KOPT-K1 (cell line): ENCODE results near the gene ELMO1.

ENCODE experiments used
- H3K27ac ChIP-seq: fragments of 200-600 bp; sonication (generic); 2 replicates; pipeline ENCODE4 v1.5.1; 2016; ENCODE audit warnings: antibody characterized with exemption, mild to moderate bottlenecking, low read depth, low read length; ENCODE audit not compliant: poor library complexity, severe bottlenecking
- H3K36me3 ChIP-seq: fragments of 200-600 bp; sonication (generic); 2 replicates; pipeline ENCODE4 v1.5.1; 2017; ENCODE audit warnings: antibody characterized with exemption, mild to moderate bottlenecking, low read length, moderate library complexity; ENCODE audit not compliant: insufficient read depth
- H3K9me3 ChIP-seq: fragments of 200-600 bp; sonication (generic); 2 replicates; pipeline ENCODE4 v1.5.1; 2017; ENCODE audit warnings: antibody characterized with exemption, low read length, mild to moderate bottlenecking; ENCODE audit not compliant: insufficient read depth, poor library complexity, severe bottlenecking

ELMO1 gene

DNA sequence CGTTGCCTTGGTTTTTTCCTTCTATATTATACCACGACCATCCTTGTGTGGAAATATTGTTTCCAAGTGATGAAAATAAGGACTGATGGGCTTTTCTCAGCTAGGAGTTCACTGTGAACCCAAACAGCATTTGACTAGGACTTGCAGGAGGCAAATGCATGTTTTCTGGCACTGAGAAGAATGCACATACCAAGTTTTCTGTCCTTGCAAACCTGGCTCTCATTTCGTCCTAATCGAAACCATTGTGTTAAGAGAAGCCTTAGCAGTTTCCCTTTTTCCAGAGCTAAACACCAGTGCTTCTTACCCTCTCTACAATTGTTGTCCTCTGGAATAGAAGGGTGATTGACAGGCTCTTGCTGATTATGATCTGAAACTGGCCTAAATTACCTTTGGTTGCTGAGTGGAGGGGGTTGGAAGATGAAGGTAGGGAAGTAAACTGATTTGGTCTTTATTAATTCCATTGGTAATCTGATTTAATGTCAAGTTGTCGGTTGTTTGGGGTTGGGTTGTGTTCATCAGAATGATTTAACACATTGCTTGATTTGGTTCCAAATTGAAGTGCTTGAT is 33.1 kb upstream of the ELMO1 start:
- Histone ChIP-seq H3K9me3 (no peaks in the 10 kb centered on the region), H3K27ac (no peak overlapping the region), H3K36me3 (no peaks in the 10 kb centered on the region)

DNA sequence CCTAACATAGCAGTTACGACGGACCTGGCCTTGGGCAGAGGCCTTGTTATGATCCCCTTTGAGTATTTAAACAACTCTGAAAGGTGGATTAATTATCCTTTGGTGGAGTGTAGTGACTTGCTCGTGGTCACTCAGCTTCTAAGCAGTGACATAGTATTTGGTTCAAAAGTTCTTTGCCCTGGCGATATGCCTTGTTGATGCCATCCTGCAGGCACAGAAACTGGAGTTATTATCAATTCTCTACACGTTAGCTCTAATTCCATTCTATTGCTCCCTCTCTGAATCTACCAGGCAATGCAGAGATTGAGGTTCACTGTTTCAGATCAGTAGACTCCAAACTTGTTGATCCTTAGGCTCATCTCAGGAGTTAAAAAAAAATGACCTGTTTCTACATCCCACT is 32.5 kb upstream of the ELMO1 start:
- H3K27ac ChIP-seq: no peak overlapping the region
- H3K36me3 ChIP-seq: no peaks in the 10 kb centered on the region
- no peaks in the 10 kb centered on the region for H3K9me3 ChIP-seq

DNA sequence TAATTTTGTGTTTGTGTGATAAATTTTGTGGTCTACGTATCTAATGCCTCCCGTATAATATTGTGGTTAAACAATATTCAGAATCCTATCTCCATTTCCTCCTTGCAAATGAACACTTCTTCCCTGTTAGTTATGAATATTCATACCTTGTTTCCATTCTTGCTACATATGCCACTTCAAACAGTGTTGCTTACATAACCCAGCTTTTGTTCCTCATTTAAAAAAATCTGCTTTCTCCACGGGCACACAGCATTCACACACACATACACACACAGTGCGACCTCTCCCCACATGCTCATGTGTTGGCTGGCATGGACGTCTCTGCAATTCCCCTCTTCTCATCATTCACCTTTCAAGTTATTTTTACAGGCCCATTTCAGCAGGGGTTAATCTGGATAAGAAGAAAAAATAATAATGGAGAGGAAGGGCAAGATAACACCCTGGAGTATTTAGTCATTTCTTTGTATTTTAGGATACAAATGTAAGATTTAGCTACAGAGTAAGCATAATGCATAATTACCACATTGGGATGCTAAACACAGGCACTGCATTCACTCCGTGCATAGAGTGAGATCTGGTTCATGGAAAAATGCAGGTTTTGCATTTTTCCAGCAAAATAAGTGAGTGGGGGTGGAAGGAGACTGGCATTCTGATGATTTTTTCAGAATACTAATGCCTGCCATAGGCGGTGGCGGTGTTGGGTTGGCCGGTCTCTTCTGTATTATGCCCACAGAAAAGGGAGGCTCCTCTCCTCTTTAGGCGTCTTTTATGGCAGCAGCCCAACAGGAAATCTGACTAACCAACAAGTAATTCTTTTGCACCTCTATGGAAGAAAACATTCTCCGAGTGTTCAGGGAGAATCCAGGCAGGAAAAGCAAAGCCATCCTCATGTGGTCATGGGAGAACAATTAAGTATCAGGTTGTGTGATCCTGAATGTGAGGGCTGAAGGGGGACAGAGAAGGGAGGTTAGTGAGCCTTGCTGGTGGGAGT is 31.7 kb upstream of the ELMO1 start:
- Histone ChIP-seq H3K36me3 (no peaks in the 10 kb centered on the region), H3K27ac (no peak overlapping the region), H3K9me3 (no peaks in the 10 kb centered on the region)

DNA sequence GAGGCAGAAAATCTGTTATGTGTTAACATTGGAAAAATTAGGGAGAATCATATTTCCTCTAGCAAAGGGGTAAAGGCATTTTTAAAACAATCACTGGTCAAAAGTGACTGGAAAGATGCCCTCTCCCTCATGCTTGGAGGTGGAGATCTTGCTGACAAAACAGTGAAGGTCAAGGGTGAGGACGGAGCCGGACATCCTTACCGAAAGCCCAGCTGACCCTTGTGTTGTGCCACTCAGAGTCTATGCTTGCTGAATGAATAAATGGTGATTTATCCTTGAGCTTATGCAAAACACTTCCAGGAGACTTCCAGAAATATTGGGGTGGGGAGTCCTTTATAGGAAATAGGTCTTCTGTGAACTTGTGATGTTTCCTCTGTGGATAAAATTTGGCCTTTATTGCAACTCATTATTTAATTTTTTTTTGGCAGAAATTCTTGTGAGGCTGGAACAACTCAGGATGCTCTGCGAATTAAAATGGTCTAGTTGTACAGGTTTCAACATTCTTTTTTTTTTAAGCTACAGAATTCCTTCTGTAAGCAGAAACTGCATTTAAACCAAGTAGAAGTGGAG is 28.3 kb upstream of the ELMO1 start:
- Histone ChIP-seq H3K9me3 (no peaks in the 10 kb centered on the region), H3K36me3 (no peaks in the 10 kb centered on the region), H3K27ac (no peak overlapping the region)

DNA sequence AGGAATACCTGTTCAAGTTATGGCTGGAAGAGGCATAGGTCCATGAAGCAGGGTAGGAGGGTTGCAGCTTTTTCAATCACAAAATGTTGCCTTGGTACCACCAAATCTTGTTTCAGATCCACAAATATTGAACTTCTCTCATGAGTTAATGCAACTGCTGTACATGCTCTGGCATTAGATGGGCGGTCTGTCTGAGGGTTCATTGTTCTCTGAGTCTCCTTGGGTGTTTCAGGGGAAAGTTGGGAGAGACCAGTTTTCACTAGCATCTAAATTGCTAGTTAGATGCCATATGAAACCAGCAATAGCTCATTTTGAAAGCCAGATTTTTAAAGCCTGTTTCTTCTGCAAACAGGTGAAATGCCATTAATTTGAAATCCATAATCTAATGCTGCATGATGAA is 27.8 kb upstream of the ELMO1 start:
- H3K27ac ChIP-seq: no peak overlapping the region
- H3K36me3 ChIP-seq: no peaks in the 10 kb centered on the region
- no peaks in the 10 kb centered on the region for H3K9me3 ChIP-seq

DNA sequence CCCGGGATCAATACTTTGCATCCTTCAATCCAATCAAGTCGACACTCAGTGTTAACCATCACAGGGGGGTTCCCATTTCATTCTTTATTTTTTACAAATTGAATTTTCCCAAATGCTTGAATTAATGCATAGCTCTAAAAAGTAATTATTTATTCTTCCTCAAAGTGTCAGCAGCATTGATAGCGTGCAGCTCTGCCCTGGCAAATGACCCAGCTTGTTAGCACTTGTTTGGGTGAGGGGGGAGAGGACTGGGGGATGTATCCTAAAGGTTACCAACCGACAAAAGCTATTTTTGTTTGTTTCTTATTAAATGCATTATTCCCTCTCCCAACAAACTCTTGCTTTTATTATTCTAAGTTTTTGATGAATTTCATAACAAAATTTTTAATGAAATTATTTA is 27.0 kb upstream of the ELMO1 start:
- no peaks in the 10 kb centered on the region for H3K9me3 ChIP-seq
- H3K27ac ChIP-seq: no peak overlapping the region
- H3K36me3 ChIP-seq: no peaks in the 10 kb centered on the region

- Histone ChIP-seq H3K36me3 (no peaks in the 10 kb centered on the region), H3K27ac (no peak overlapping the region), H3K9me3 (no peaks in the 10 kb centered on the region)
Observed at GRCh38 chr7:37471619-37472018, 23.0 kb upstream of the ELMO1 start.

- Histone ChIP-seq H3K9me3 (peaks cover 5% of the 10 kb centered on the region), H3K27ac (no peak overlapping the region), H3K36me3 (no peaks in the 10 kb centered on the region)
Observed at GRCh38 chr7:37467002-37467401, 18.3 kb upstream of the ELMO1 start.

GRCh38 chr7:37462138-37462537 is 13.5 kb upstream of the ELMO1 start:
- Histone ChIP-seq H3K36me3 (no peaks in the 10 kb centered on the region), H3K27ac (no peak overlapping the region), H3K9me3 (peaks cover 5% of the 10 kb centered on the region)

DNA sequence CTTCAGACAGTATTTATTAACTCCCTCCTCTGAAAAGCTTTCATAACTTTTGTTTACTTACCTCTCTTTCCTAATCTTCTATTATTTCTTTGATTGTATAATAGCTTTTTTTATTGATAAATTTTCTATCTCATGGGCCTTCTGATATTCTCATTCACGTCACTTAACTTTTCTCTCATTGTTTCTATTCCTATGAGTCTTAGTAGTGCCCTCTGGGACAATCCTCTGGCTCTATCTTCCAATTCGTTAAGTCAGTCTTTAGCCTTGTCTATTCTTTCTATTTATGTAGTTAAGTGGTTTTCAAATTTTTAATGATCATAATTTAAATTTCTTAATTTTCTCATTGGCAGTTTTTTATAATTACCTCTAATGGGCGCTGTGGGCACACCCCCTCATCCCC is 6.4 kb upstream of the ELMO1 start:
- Histone ChIP-seq H3K9me3 (no peaks in the 10 kb centered on the region), H3K27ac (no peak overlapping the region), H3K36me3 (no peaks in the 10 kb centered on the region)

GRCh38 chr7:37452346-37452745 is 3.7 kb upstream of the ELMO1 start:
- H3K36me3 ChIP-seq: no peaks in the 10 kb centered on the region
- H3K27ac ChIP-seq: no peak overlapping the region

DNA sequence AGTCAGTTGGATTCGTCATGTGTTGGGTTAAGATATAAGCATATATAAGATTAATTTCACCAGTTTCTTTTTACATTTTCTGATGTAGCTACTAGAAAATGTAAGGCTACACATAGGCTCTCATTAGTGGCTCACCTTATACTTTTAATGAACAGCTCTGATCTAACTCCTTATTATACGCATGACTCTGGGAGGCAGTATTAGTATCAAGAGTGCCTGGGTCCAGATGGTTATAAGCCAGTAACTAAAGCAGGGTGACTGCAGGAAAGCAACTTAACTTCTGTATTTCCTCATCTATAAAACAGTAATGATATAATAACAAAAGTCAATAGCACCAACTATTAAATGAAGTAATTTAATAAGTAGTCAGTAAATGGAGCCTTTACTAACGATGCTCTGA is 1.4 kb upstream of the ELMO1 start:
- Histone ChIP-seq H3K36me3 (no peaks in the 10 kb centered on the region), H3K27ac (peak overlapping the region; percentile 74), H3K9me3 (no peaks in the 10 kb centered on the region)

More at GRCh38 chr7:37452346-37452745, 3.7 kb upstream of the ELMO1 start:
- H3K9me3 ChIP-seq: no peaks in the 10 kb centered on the region

GRCh38 chr7:37449621-37450020 is 957 bp upstream of the ELMO1 start:
- no peaks in the 10 kb centered on the region for H3K9me3 ChIP-seq
- peak overlapping the region; percentile 74 for H3K27ac ChIP-seq
- H3K36me3 ChIP-seq: no peaks in the 10 kb centered on the region

DNA sequence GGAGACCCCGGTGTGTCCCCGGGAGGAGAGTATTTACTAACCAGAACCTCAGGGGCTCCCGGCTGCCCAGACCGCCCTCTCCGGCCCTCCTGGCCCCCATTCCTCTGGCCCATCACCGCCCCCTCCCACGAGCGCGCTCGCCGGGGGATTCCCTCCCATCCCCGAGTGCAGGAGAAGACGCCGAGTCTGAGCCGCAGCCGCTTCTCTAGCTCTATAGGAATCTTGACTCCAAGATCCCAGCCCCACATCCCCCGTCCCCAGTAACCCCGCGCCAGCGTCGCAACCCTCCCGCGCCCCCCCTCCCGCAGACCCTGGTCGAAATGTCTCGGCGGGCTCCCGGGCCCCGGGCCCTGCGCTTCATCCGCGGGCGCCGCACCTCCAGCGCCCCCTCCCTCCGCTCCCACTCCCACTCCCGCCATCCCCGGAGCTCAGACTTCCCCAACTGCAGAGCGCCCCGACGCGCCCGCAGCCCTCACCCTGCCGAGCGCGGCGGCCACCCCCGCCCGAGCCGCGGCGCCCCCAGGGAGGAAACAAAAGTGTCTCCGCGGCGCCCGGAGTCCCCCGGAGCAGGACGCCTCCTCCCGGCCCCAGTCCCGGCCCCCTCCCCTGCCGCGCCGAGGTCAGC is 541 bp downstream of the ELMO1 start:
- Histone ChIP-seq H3K9me3 (no peaks in the 10 kb centered on the region), H3K27ac (peak overlapping the region; percentile 74), H3K36me3 (0 out of 2 replicates have a peak, but pooled peaks cover 4% of the 10 kb centered on the region)

GRCh38 chr7:37446371-37446770 is 2.3 kb downstream of the ELMO1 start:
- H3K36me3 ChIP-seq: 0 out of 2 replicates have a peak, but pooled peaks cover 4% of the 10 kb centered on the region
- no peaks in the 10 kb centered on the region for H3K9me3 ChIP-seq
- H3K27ac ChIP-seq: no peak overlapping the region
